ENCODE data around the gene EPM2A. TPM values are rescaled to one million over a fixed set of nuclear protein-coding genes. Genes with fewer than 3 reads are reported as not detected.

Gene EPM2A
- total and polyA plus RNA-seq, 2 experiments from 2014 or later: 3.7 to 17.8 TPM

GRCh38 chr6:145630598-145630997, 104.7 kb downstream of the EPM2A start (continued):
- TF ChIP-seq ETS1 (IDR thresholded peaks at IDR 0.05) (no peak), REST (IDR thresholded peaks at IDR 0.05; ENCODE audit: unreplicated experiment) (no peak), JUNB (IDR thresholded peaks at IDR 0.05; ENCODE audit: unreplicated experiment) (no peak), CREB1 (CRISPR knock-in tag; IDR thresholded peaks at IDR 0.05; ENCODE audit: low read depth) (no peak), EZH2phosphoT487 (IDR thresholded peaks at IDR 0.05; ENCODE audit: unreplicated experiment) (no peak), STAT1 (IDR thresholded peaks at IDR 0.05; ENCODE audit: unreplicated experiment) (no peak), ZNF331 (CRISPR knock-in tag; IDR thresholded peaks at IDR 0.05; ENCODE audit: low read depth) (no peak), EZH2 (IDR thresholded peaks at IDR 0.05; ENCODE audit: low read depth, unreplicated experiment) (no peak), NANOG (IDR thresholded peaks at IDR 0.05; ENCODE audit: borderline replicate concordance) (no peak), POLR2AphosphoS5 (IDR thresholded peaks at IDR 0.05; ENCODE audit: low read depth) (no peak)

- H3K36me3 Mint-ChIP-seq (ENCODE audit: low read depth): no peaks in the 10 kb centered on the region
- ATAC-seq (no peak), DNase-seq (ENCODE audit: low spot score) (no peak)
- H4K20me1 ChIP-seq (replicated peaks; ENCODE audit: insufficient read depth): no peaks in the 10 kb centered on the region
- H3K4me2 ChIP-seq: no peak overlapping the region
- H3K27me3 Mint-ChIP-seq (ENCODE audit: insufficient read depth, low read depth, poor library complexity): no peaks in the 10 kb centered on the region
- H3K36me3 ChIP-seq (ENCODE audit: insufficient read depth): no peaks in the 10 kb centered on the region
- H3F3A ChIP-seq (replicated peaks; ENCODE audit: low read depth): no peaks in the 10 kb centered on the region
- peaks cover 6% of the 10 kb centered on the region for H3K4me1 Mint-ChIP-seq
- no peak overlapping the region for H3K27ac ChIP-seq (ENCODE audit: low read depth)
- no peak overlapping the region for H2AFZ ChIP-seq
- H3K79me2 ChIP-seq (replicated peaks; ENCODE audit: insufficient read depth): no peaks in the 10 kb centered on the region
- 0 out of 2 replicates have a peak, but pooled peaks cover 4% of the 10 kb centered on the region for H3K9me2 ChIP-seq (ENCODE audit: insufficient read depth)
- H3K4me1 ChIP-seq (ENCODE audit: insufficient read depth): peaks cover 3% of the 10 kb centered on the region; the same call in 1 of the 2 replicates
- H3K4me3 Mint-ChIP-seq: no peak overlapping the region
- H3K27me3 ChIP-seq (ENCODE audit: insufficient read depth): no peaks in the 10 kb centered on the region
- no peaks in the 10 kb centered on the region for H3K9me3 Mint-ChIP-seq
- no peak overlapping the region for H3K4me3 ChIP-seq
- no peak overlapping the region for H3K27ac Mint-ChIP-seq
- TF ChIP-seq NANOG (IDR thresholded peaks at IDR 0.05; ENCODE audit: borderline replicate concordance) (no peak), POLR2AphosphoS5 (IDR thresholded peaks at IDR 0.05; ENCODE audit: low read depth) (no peak), ZNF114 (CRISPR knock-in tag; IDR thresholded peaks at IDR 0.05) (no peak), CREB1 (CRISPR knock-in tag; IDR thresholded peaks at IDR 0.05; ENCODE audit: low read depth) (no peak), REST (IDR thresholded peaks at IDR 0.05; ENCODE audit: unreplicated experiment) (no peak), ZNF331 (CRISPR knock-in tag; IDR thresholded peaks at IDR 0.05; ENCODE audit: low read depth) (no peak), ETS1 (IDR thresholded peaks at IDR 0.05) (no peak), CTCF (conservative IDR thresholded peaks at IDR 0.05; ENCODE audit: low read depth in 2 of 2) (no peak), EZH2 (IDR thresholded peaks at IDR 0.05; ENCODE audit: low read depth, unreplicated experiment) (no peak), JUNB (IDR thresholded peaks at IDR 0.05; ENCODE audit: unreplicated experiment) (no peak), EZH2phosphoT487 (IDR thresholded peaks at IDR 0.05; ENCODE audit: unreplicated experiment) (no peak), STAT1 (IDR thresholded peaks at IDR 0.05; ENCODE audit: unreplicated experiment) (no peak)
Observed at GRCh38 chr6:145629478-145629877, 105.8 kb downstream of the EPM2A start.
